Right ventricle myocardium inferior (tissue), 1 donor: ENCODE data around the gene CYRIA. TPM values are rescaled to one million over a fixed set of nuclear protein-coding genes. Genes with fewer than 3 reads are reported as not detected.

Experiments
- ATAC-seq: fragments of 200-7000 bp; cut with Tn5 transposase; one replicate; pipeline ENCODE4 v1.9.1; 2020; ENCODE audit warnings: mild to moderate bottlenecking, moderate library complexity
- DNase-seq: peaks from one replicate; pipeline ENCODE4 v3.0.0; 2021; ENCODE audit errors: missing footprints
- intact Hi-C: fragments of 100-400 bp; cut with DNase I; formaldehyde crosslinking; loops from one replicate; pipeline ENCODE4 v1.11.0; 2022
- total RNA-seq: library from RNA; stranded (reverse); fragmentation: NEBNext Ultra II Directional; extraction: Animal tissue kit (Norgen Biotek cat#: 25700); gene quantifications from one replicate; pipeline ENCODE4 v1.2.1, GENCODE V29; 2021
- donor health status: DM: no; HTN: yes; CAD: no; lungs with severe emphysema.

CYRIA gene
- total RNA-seq, 1 donor from 2014 or later = 5.1 TPM

DNA sequence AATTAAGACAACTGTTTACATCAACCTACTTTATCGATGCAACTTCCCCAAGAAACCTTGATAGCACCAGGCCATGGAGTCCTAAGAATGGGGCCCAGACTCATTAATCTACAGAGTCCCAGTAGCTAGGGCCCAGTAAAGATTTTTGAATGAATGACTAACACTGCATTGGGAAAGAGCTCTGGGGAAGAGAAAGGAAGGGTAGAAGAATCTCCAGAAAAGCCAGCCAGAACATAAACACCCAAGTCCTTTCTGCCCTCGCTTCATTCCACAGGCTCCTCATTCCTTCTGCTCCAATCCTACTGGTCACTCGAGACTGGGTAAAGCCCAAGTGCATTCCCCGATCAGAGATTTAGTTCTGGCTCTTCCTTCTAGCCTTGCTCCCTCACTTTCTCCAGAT, 44.3 kb downstream of the CYRIA start:
- no peak for ATAC-seq
- DNase-seq = no peak
- intact Hi-C loops = no loop called here

DNA sequence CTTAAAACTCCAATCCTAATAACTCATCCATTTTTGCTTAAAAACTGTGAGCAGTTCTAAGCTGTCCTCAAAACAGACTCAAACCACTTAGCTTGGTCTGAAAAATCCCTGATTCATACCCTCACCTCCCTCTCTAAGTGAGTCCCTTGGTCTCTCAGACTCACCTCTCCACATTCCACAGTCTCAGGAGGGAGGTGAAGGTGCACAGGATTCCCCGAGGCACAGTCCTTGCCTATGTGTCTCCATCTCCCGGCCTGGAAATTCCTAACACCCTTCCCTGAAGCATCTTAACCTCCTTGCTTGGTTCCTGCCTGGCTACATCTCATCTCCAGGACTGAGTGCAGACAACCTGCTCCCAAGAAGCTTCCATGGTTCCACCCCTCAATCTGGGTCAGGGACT, 45.0 kb downstream of the CYRIA start:
- intact Hi-C loops = no loop called here
- DNase-seq = no peak
- ATAC-seq = no peak

DNA sequence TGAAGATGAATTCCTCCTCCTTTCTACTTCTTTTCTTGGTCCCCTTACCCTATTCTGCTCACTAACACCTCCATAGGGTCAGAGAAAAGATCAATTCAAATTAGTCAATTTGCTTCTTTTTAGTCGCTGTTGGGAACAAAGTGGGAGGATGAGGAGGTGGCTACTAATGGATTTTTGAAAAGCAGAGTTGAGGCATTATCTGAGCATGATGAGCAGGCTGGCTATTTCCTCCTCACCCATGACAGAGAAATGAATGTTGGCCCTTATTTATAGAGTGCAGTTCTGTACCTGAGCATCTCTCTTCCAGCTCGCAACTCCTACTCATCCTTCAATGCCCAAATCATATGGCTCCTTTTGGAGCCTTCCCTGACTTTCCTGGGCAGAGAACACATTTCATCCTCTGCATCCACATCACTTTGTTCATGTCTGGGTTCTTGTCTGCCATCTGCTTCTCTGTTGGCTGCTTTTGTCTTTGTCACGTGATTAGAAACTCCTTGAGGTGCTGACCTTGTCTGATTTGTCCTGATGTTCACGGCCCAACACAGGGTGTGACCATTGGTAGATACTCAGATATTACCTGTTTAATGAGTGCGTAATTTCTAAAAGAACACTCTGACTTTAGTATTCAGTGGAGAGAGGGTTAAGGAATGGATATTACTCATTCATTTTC, 45.9 kb downstream of the CYRIA start:
- ATAC-seq (no peak), DNase-seq (no peak)
- intact Hi-C loops = loop anchor here (10.0 kb wide), 1 partner anchor 105 kb away; no protein-coding TSS in a partner anchor

DNA sequence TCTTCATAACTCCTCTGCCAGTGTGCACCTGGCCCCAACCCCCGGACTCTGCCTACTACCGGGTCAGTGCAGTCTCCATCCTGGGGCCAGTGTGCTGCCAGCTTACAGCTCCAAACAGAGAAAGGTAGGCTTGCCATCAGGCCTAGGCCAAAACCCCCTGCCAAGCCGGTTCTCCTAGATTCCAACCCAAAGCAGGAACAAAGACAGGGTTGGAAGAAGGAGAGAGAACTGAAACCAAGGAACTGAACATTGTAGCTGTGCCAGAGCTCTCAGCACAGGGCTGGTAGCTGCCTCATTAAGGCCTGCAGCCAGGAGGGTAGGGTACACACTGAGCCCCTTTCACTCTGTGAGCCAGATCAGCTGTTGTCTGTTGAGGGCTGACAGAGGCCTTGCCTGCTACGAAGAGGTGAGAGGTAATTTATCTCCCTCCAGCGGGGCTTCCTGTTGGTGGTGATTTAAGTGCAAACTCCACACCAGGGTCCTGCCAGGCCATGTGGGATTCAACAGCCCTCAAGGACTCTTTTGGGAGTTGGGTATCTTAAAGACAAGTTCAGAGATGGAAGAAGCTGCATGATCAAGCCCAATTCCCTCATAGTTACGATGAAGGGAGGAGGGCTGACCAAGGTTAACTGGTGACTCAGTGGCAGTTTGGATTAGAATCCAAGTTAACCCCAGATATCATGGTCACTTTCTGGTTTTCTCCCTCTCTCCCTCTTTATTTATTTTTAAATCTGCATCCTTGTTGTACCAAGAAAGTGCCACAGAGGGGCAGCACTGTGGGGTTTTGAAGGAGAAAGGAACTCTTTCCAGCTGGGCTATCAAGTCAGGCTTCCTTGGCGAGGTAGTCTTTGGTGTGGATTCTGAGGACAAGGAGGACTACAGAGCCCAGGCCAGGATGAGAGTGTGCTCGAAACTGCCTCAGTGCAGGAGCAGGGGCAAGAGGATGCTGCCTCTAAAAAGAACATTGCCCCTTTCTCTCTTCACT, 48.1 kb downstream of the CYRIA start:
- DNase-seq (no peak), ATAC-seq (no peak)
- intact Hi-C loops = loop anchor here (10.0 kb wide), 1 partner anchor 107 kb away; no protein-coding TSS in a partner anchor
